Measurements from ENCODE around the gene KRT1.

Gene KRT1

GRCh38 chr12:52663420-52663819 lies 16.8 kb downstream of the KRT1 start:
- H3K27ac ChIP-seq: no peak overlapping the region
- no peak for DNase-seq (ENCODE audit: low read depth, low spot score)

DNA sequence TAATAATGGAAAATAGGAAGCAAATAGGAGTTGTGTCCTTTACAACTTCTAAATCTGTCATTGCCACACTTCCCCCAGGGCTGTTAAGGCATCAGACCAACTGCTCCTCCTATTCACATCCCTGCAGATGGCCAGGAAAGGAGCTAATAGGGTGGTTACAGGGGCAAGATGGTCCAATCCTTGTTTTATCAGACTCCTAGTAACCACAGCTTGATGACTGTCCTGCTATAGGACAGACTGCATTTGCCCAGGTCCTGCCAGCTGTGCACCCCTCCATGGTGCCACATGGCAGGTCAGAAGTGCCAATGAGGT lies 17.3 kb downstream of the KRT1 start:
- no peak for DNase-seq (ENCODE audit: low read depth, low spot score)

DNA sequence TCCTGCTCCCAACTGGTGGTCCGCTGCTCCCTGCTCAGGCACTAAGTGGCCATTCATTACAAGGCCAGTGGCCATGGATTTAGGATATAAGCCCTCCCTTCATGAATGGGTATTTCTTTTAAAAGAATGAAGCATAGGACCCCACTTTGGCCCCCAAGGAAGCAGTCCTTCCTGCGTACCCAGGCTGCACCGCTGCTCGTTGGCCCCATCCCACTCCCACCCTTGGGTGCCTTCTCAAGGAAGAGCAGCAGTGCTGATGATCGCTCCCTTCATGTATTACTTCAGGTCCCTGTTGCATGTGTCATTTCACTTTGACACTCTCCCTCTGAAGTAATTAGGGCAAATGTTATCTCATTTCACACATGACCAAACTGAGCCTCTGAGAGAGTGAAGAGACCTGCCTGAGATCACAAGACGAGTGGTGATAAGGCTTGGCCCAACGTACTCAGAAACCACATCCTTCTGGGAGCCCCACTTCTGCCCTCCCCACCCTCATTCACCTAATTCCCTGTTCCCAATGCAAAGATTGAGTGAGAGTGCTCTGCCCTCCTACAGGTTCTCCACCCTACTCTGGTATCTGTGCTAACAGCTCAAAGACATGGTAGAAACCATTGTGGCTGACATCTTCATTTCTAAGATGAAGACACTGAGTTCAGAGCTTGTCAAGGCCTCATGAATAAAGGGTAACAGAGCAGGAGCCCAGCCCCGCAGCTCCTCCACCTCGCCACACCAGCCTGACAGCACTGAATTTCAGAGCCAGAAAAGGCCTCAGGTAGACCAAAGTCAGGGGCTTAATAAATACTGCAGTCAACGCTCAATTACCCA lies 17.9 kb downstream of the KRT1 start:
- no peak for DNase-seq (ENCODE audit: low read depth, low spot score)
- no peak overlapping the region for H3K27ac ChIP-seq

More for the DNA sequence above, 17.3 kb downstream of the KRT1 start:
- H3K27ac ChIP-seq: no peak overlapping the region

DNA sequence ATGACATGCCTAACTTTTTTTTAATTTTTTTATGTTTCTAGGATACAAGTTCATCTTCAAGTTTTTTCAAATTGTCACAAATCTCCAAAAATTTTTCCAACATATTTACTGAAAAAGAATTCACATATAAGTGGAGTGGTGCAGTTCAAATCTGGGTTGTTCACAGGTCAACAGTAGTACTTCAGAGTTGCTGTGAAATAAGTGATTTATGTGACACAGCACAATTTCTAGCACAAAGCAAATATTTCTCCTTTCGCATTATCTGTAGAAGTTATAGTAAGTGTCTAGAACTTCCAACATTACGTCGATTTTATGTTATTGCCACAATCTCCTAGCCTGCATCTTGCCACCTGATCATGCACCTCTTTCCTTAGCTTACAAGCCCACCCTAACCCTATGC lies 18.5 kb downstream of the KRT1 start:
- H3K27ac ChIP-seq: no peak overlapping the region
- DNase-seq (ENCODE audit: low read depth, low spot score): no peak

GRCh38 chr12:52660934-52661499 lies 19.2 kb downstream of the KRT1 start:
- DNase-seq (ENCODE audit: low read depth, low spot score): no peak
- H3K27ac ChIP-seq: no peak overlapping the region

DNA sequence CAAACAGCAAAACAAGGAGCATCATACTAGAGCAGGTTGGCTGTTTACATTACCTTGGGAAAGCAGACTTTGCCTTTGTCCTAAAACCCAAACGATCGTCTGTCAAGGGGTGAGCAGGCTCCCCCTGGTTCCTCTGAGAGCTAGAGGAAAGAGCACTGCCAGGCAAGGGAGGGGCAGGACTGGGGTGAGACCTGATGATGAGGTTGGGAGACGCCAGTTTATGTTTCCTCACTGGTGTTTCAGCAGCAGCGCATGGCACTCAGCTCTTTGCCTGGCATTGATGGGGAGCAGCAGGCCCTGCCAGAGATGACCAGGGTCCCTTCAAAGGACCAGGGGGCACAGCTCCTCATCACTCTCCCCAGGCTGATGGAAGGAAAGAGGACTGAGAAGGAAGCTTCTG lies 20.3 kb downstream of the KRT1 start:
- no peak for DNase-seq (ENCODE audit: low read depth, low spot score)
- no peak overlapping the region for H3K27ac ChIP-seq

- DNase-seq (ENCODE audit: low read depth, low spot score): no peak
- no peak overlapping the region for H3K27ac ChIP-seq
Observed at GRCh38 chr12:52659395-52659794, 20.8 kb downstream of the KRT1 start.

- no peak for DNase-seq (ENCODE audit: low read depth, low spot score)
- H3K27ac ChIP-seq: no peak overlapping the region
Observed at GRCh38 chr12:52658196-52658595, 22.0 kb downstream of the KRT1 start.

GRCh38 chr12:52657250-52657902 lies 22.8 kb downstream of the KRT1 start:
- no peak overlapping the region for H3K27ac ChIP-seq
- DNase-seq (ENCODE audit: low read depth, low spot score): no peak

DNA sequence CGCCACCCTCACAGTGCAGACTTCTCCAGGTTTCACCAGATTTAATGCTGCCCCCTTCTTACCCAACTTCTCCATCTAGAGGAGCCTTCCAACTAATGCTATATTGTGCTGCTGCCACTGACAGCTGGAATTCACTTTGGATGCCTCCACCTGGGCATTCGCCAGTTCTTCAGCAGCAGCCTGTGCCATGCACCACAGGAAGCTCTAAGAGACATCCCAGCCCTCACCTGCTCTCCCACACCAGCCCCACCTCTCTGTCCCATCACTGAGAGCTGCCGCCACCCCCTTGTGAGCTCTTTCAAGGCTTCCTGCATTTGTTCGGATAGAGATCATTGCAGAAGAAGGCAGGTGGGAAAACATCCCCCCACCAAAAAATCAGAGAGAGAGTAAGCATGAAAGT lies 23.6 kb downstream of the KRT1 start:
- DNase-seq (ENCODE audit: low read depth, low spot score): no peak
- no peak overlapping the region for H3K27ac ChIP-seq

GRCh38 chr12:52655720-52656124 lies 24.5 kb downstream of the KRT1 start:
- no peak for DNase-seq (ENCODE audit: low read depth, low spot score)
- H3K27ac ChIP-seq: no peak overlapping the region

DNA sequence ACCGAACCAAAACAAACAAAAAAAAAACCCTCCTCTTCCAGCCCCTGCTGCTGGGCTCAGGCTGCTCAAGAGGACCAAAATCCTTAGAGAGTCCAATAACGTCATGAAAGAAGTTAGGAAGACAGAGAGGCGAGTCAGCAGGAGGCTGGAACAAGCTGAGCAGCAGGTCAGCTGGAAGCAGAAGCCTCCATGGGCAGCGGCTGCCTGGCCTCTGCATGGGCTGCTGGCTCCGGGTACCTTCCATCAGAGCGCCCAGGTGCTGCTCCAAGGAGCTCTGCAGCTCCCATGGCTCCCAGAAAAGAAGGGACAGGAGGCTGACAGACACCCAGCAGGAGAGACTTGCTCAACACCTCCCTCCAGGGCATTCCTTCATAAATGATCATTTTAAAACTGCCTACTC lies 25.0 kb downstream of the KRT1 start:
- no peak for DNase-seq (ENCODE audit: low read depth, low spot score)
- no peak overlapping the region for H3K27ac ChIP-seq

DNA sequence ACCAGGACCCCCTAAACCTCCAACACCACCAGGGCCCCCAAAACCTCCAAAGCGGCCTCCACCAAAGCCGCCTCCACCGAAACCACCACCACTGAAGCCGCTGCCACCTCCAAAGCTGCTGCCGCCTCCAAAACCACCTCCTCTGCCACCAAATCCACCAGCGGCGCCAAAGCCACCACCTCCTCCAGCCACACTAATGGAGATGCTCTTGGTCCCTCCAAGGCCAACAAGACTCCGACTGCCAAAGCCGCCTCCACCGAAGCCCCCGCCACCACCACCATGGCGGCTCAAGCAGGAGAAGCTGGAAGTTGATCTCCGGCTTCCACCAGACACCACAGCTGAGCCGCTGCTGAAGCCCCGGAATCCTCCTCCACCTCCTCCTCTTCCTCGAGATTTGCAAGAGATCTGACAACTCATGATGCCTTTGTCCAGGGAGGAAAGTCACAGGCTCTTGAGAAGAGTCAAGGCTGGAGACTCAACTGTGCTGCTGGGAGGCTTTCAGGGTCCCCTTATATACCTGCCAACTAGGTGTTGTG lies 28.4 kb downstream of the KRT1 start, which contains the start of gene KRT2:
Gene KRT2 (minus strand): TSS at position 486 of the 536 bp plus-strand sequence. CDS start 69 bp downstream, at position 417.
- no peak for DNase-seq (ENCODE audit: low read depth, low spot score)
- H3K27ac ChIP-seq: no peak within 1 kb of the TSS

- no peak for DNase-seq (ENCODE audit: low read depth, low spot score)
- H3K27ac ChIP-seq: no peak overlapping the region
Observed at GRCh38 chr12:52650520-52651081, 29.6 kb downstream of the KRT1 start.

DNA sequence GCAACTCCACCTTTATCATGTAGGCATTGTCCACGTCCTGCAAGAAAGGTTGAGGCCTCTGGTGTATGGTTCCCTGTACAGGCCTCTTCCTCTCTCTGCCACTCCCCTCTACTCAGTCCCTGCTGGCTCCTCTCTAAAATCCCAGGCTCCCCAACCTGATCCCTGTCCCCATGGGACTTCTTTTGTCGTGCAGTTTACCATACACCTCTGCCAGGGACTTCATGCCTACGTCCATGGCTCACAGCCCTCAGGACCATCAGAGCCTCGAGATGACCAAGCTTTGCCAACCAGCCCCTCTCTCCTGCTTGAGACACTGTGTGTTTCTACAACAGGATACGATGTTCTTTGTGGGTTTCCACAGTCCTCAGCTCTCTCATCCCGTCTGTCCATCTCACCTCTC lies 31.1 kb downstream of the KRT1 start:
- no peak overlapping the region for H3K27ac ChIP-seq
- no peak for DNase-seq (ENCODE audit: low read depth, low spot score)

GRCh38 chr12:52648012-52648550 lies 32.1 kb downstream of the KRT1 start:
- H3K27ac ChIP-seq: no peak overlapping the region
- no peak for DNase-seq (ENCODE audit: low read depth, low spot score)

DNA sequence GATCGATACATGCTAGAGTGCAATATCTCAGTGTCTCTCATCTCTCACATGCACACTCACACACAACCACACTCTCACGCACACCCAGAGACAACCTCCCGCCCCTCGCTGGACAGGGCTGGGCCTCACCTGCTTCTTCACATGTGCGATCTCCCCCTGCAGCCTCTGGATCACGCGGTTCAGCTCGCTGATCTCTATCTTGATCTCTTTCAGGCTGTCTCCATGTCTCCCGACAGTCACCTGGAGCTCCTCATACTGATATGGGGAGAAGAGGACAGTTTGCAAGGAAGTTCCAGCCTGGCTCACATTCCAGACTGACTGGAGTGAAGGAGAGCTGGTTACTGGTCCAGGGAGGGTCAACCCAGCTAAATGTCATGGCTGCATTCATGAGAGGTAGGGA lies 32.6 kb downstream of the KRT1 start:
- H3K27ac ChIP-seq: no peak overlapping the region
- no peak for DNase-seq (ENCODE audit: low read depth, low spot score)

- DNase-seq (ENCODE audit: low read depth, low spot score): no peak
- no peak overlapping the region for H3K27ac ChIP-seq
Observed at GRCh38 chr12:52646613-52647012, 33.6 kb downstream of the KRT1 start.

DNA sequence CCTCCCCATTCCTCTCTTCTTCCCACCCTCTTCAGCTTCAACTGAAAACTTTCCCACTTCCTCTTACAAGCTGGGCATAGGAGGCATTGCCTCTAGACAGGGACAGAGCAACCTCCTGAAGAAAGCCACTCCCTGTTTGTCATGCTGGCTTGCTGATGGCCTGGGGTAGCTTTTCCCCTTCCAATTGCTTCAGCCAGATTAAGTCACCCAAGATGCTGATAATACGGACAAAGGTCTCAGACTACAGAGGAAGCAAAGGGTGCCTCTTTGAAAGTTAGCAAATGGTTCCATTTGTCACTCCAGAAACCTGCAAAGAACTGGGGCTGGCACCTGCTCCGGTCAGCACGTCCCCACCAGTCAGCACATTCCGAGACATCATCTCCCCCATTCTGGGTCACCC lies 34.2 kb downstream of the KRT1 start:
- DNase-seq (ENCODE audit: low read depth, low spot score): no peak
- H3K27ac ChIP-seq: no peak overlapping the region

GRCh38 chr12:52645120-52645761 lies 35.0 kb downstream of the KRT1 start:
- no peak for DNase-seq (ENCODE audit: low read depth, low spot score)
- H3K27ac ChIP-seq: no peak overlapping the region
